ENCODE results near the gene CCNQ. TPM values are rescaled to one million over a fixed set of nuclear protein-coding genes. Genes with fewer than 3 reads are reported as not detected.

The CCNQ gene
- total RNA-seq, 1 donor from 2014 or later, result 15.3 TPM

GRCh38 chrX:153645151-153645550, 46.2 kb upstream of the CCNQ start:
- Mint-ChIP-seq H3K9me3 (ENCODE audit: unreplicated experiment) (no peaks in the 10 kb centered on the region), H3K27ac (ENCODE audit: unreplicated experiment) (no peak overlapping the region), H3K27me3 (ENCODE audit: unreplicated experiment) (peaks cover 16% of the 10 kb centered on the region), H3K4me1 (ENCODE audit: unreplicated experiment) (no peaks in the 10 kb centered on the region), H3K4me3 (ENCODE audit: unreplicated experiment) (no peak overlapping the region), H3K36me3 (ENCODE audit: low read depth, unreplicated experiment) (no peaks in the 10 kb centered on the region)
- no peak for DNase-seq (ENCODE audit: low spot score)
- TF ChIP-seq CTCF (IDR thresholded peaks at IDR 0.05; ENCODE audit: unreplicated experiment), result no peak

GRCh38 chrX:153644356-153645125, 45.6 kb upstream of the CCNQ start:
- H3K4me3 Mint-ChIP-seq (ENCODE audit: unreplicated experiment), result no peak overlapping the region
- H3K27ac Mint-ChIP-seq (ENCODE audit: unreplicated experiment), result no peak overlapping the region
- no peak for DNase-seq (ENCODE audit: low spot score)
- H3K27me3 Mint-ChIP-seq (ENCODE audit: unreplicated experiment), result peaks cover 16% of the 10 kb centered on the region
- TF ChIP-seq CTCF (IDR thresholded peaks at IDR 0.05; ENCODE audit: unreplicated experiment), result no peak
- H3K4me1 Mint-ChIP-seq (ENCODE audit: unreplicated experiment), result no peaks in the 10 kb centered on the region
- H3K36me3 Mint-ChIP-seq (ENCODE audit: low read depth, unreplicated experiment), result no peaks in the 10 kb centered on the region
- no peaks in the 10 kb centered on the region for H3K9me3 Mint-ChIP-seq (ENCODE audit: unreplicated experiment)

GRCh38 chrX:153643431-153644351, 44.8 kb upstream of the CCNQ start:
- no peak for DNase-seq (ENCODE audit: low spot score)
- Mint-ChIP-seq H3K27ac (ENCODE audit: unreplicated experiment) (no peak overlapping the region), H3K4me1 (ENCODE audit: unreplicated experiment) (no peaks in the 10 kb centered on the region), H3K27me3 (ENCODE audit: unreplicated experiment) (peaks cover 16% of the 10 kb centered on the region), H3K4me3 (ENCODE audit: unreplicated experiment) (no peak overlapping the region), H3K9me3 (ENCODE audit: unreplicated experiment) (no peaks in the 10 kb centered on the region), H3K36me3 (ENCODE audit: low read depth, unreplicated experiment) (no peaks in the 10 kb centered on the region)
- no peak for TF ChIP-seq CTCF (IDR thresholded peaks at IDR 0.05; ENCODE audit: unreplicated experiment)

- no peak for DNase-seq (ENCODE audit: low spot score)
- peaks cover 16% of the 10 kb centered on the region for H3K27me3 Mint-ChIP-seq (ENCODE audit: unreplicated experiment)
Measured at GRCh38 chrX:153642655-153643430, 43.9 kb upstream of the CCNQ start.

More at GRCh38 chrX:153642655-153643430, 43.9 kb upstream of the CCNQ start:
- no peak for TF ChIP-seq CTCF (IDR thresholded peaks at IDR 0.05; ENCODE audit: unreplicated experiment)
- H3K9me3 Mint-ChIP-seq (ENCODE audit: unreplicated experiment), result no peaks in the 10 kb centered on the region
- H3K4me1 Mint-ChIP-seq (ENCODE audit: unreplicated experiment), result no peaks in the 10 kb centered on the region
- no peaks in the 10 kb centered on the region for H3K36me3 Mint-ChIP-seq (ENCODE audit: low read depth, unreplicated experiment)
- no peak overlapping the region for H3K4me3 Mint-ChIP-seq (ENCODE audit: unreplicated experiment)
- H3K27ac Mint-ChIP-seq (ENCODE audit: unreplicated experiment), result no peak overlapping the region
